ENCODE measurements around the gene TARS2.

The TARS2 gene

GRCh38 chr1:150466964-150467363 lies 20.3 kb upstream of the TARS2 start:
- no peak for TF ChIP-seq EGR1 (IDR thresholded peaks at IDR 0.05)
- no peak for TF ChIP-seq TEAD4 (IDR thresholded peaks at IDR 0.05)

DNA sequence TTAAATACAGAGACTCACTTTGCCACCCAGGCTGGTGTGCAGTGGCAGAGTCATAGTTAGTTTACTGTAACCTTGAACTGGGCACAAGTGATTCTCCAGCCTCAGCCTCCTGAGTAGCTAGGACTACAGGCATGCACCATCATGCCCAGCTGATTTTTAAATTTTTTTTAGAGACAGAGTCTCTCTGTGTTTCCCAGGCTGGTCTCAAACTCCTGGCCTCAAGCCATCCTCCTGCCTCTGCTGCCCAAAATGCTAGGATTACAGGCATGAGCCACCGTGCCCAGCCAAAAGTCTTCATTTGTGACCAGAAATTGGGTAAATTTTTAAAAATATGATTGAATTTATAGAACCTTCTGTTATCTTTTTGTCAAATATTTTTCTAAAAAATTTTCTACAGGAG lies 17.9 kb upstream of the TARS2 start:
- TF ChIP-seq USF1 (IDR thresholded peaks at IDR 0.05) (no peak), NFIC (IDR thresholded peaks at IDR 0.05) (no peak), TEAD4 (IDR thresholded peaks at IDR 0.05) (no peak), CREB1 (IDR thresholded peaks at IDR 0.05; ENCODE audit: low read depth) (no peak), CEBPB (IDR thresholded peaks at IDR 0.05) (no peak), YY1 (IDR thresholded peaks at IDR 0.05; ENCODE audit: low read depth) (no peak), EGR1 (IDR thresholded peaks at IDR 0.05) (no peak), RAD21 (IDR thresholded peaks at IDR 0.05; ENCODE audit: low read depth) (no peak), FOXM1 (IDR thresholded peaks at IDR 0.05; ENCODE audit: borderline replicate concordance, low read depth) (no peak), ZBTB7A (IDR thresholded peaks at IDR 0.05; ENCODE audit: low read depth) (no peak), MAX (IDR thresholded peaks at IDR 0.05) (no peak), EP300 (IDR thresholded peaks at IDR 0.05; ENCODE audit: borderline replicate concordance) (no peak), TAF1 (IDR thresholded peaks at IDR 0.05; ENCODE audit: low read depth) (no peak), TCF12 (IDR thresholded peaks at IDR 0.05; ENCODE audit: low read depth) (no peak)
- TF ChIP-seq, protein P1, sequence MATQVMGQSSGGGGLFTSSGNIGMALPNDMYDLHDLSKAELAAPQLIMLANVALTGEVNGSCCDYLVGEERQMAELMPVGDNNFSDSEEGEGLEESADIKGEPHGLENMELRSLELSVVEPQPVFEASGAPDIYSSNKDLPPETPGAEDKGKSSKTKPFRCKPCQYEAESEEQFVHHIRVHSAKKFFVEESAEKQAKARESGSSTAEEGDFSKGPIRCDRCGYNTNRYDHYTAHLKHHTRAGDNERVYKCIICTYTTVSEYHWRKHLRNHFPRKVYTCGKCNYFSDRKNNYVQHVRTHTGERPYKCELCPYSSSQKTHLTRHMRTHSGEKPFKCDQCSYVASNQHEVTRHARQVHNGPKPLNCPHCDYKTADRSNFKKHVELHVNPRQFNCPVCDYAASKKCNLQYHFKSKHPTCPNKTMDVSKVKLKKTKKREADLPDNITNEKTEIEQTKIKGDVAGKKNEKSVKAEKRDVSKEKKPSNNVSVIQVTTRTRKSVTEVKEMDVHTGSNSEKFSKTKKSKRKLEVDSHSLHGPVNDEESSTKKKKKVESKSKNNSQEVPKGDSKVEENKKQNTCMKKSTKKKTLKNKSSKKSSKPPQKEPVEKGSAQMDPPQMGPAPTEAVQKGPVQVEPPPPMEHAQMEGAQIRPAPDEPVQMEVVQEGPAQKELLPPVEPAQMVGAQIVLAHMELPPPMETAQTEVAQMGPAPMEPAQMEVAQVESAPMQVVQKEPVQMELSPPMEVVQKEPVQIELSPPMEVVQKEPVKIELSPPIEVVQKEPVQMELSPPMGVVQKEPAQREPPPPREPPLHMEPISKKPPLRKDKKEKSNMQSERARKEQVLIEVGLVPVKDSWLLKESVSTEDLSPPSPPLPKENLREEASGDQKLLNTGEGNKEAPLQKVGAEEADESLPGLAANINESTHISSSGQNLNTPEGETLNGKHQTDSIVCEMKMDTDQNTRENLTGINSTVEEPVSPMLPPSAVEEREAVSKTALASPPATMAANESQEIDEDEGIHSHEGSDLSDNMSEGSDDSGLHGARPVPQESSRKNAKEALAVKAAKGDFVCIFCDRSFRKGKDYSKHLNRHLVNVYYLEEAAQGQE (IDR thresholded peaks at IDR 0.05; ENCODE audit: low read depth), result no peak

DNA sequence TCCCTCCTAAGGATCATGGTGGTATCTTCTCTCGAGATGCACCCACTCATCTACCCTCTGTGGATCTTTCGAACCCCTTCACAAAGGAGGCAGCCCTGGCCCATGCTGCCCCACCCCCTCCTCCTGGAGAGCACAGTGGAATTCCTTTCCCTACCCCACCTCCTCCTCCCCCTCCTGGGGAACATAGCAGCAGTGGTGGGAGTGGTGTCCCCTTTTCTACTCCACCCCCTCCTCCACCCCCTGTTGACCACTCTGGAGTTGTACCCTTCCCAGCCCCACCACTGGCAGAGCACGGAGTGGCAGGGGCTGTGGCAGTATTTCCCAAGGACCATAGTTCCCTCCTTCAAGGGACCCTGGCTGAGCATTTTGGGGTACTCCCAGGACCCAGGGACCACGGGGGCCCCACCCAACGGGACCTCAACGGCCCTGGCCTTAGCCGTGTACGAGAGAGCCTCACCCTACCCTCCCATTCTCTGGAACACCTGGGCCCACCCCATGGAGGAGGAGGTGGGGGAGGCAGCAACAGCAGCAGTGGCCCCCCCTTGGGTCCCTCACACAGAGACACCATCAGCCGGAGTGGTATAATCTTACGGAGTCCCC lies 14.5 kb upstream of the TARS2 start:
- no peak for TF ChIP-seq ZBTB7A (IDR thresholded peaks at IDR 0.05; ENCODE audit: low read depth)
- TF ChIP-seq, protein P1 (IDR thresholded peaks at IDR 0.05; ENCODE audit: low read depth), result no peak
- no peak for TF ChIP-seq NFIC (IDR thresholded peaks at IDR 0.05)
- TF ChIP-seq TAF1 (IDR thresholded peaks at IDR 0.05; ENCODE audit: low read depth), result no peak
- TF ChIP-seq MAX (IDR thresholded peaks at IDR 0.05), result no peak
- no peak for TF ChIP-seq CEBPB (IDR thresholded peaks at IDR 0.05)
- TF ChIP-seq CREB1 (IDR thresholded peaks at IDR 0.05; ENCODE audit: low read depth), result no peak
- TF ChIP-seq EP300 (IDR thresholded peaks at IDR 0.05; ENCODE audit: borderline replicate concordance), result no peak
- TF ChIP-seq USF1 (IDR thresholded peaks at IDR 0.05), result no peak
- TF ChIP-seq EGR1 (IDR thresholded peaks at IDR 0.05), result no peak
- TF ChIP-seq TEAD4 (IDR thresholded peaks at IDR 0.05), result no peak
- TF ChIP-seq YY1 (IDR thresholded peaks at IDR 0.05; ENCODE audit: low read depth), result no peak
- TF ChIP-seq FOXM1 (IDR thresholded peaks at IDR 0.05; ENCODE audit: borderline replicate concordance, low read depth), result no peak
- no peak for TF ChIP-seq TCF12 (IDR thresholded peaks at IDR 0.05; ENCODE audit: low read depth)
- no peak for TF ChIP-seq RAD21 (IDR thresholded peaks at IDR 0.05; ENCODE audit: low read depth)

GRCh38 chr1:150473659-150474058 lies 13.6 kb upstream of the TARS2 start:
- TF ChIP-seq TAF1 (IDR thresholded peaks at IDR 0.05; ENCODE audit: low read depth), result no peak
- no peak for TF ChIP-seq YY1 (IDR thresholded peaks at IDR 0.05; ENCODE audit: low read depth)
- TF ChIP-seq USF1 (IDR thresholded peaks at IDR 0.05), result no peak
- TF ChIP-seq EP300 (IDR thresholded peaks at IDR 0.05; ENCODE audit: borderline replicate concordance), result no peak
- TF ChIP-seq EGR1 (IDR thresholded peaks at IDR 0.05), result no peak
- TF ChIP-seq TEAD4 (IDR thresholded peaks at IDR 0.05), result no peak
- no peak for TF ChIP-seq MAX (IDR thresholded peaks at IDR 0.05)
- TF ChIP-seq RAD21 (IDR thresholded peaks at IDR 0.05; ENCODE audit: low read depth), result no peak
- no peak for TF ChIP-seq CREB1 (IDR thresholded peaks at IDR 0.05; ENCODE audit: low read depth)
- no peak for TF ChIP-seq CEBPB (IDR thresholded peaks at IDR 0.05)

DNA sequence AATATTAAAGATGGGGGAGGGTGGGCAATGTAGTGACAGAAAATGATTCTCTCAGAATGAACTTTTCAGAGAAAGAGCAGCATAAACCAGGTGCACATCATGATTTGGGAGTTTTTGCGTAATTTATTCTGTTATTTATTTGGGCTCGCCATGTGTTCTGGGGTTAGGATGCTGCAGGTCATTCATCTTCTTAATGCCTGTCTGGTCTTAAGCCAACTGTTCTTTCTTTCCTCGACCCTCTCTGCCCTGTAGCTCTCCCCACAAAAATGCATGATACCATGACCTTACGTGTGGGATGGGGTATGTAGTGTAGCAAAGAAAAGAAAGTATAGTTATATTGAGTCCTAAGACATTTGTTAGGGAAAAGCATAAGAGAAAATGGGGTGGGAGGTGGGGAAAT lies 12.3 kb upstream of the TARS2 start:
- no peak for TF ChIP-seq EGR1 (IDR thresholded peaks at IDR 0.05)
- TF ChIP-seq YY1 (IDR thresholded peaks at IDR 0.05; ENCODE audit: low read depth), result no peak
- TF ChIP-seq FOXM1 (IDR thresholded peaks at IDR 0.05; ENCODE audit: borderline replicate concordance, low read depth), result no peak
- TF ChIP-seq TAF1 (IDR thresholded peaks at IDR 0.05; ENCODE audit: low read depth), result no peak
- no peak for TF ChIP-seq ZBTB7A (IDR thresholded peaks at IDR 0.05; ENCODE audit: low read depth)
- TF ChIP-seq, protein P1 (IDR thresholded peaks at IDR 0.05; ENCODE audit: low read depth), result no peak
- no peak for TF ChIP-seq NFIC (IDR thresholded peaks at IDR 0.05)
- no peak for TF ChIP-seq TCF12 (IDR thresholded peaks at IDR 0.05; ENCODE audit: low read depth)
- no peak for TF ChIP-seq USF1 (IDR thresholded peaks at IDR 0.05)
- no peak for TF ChIP-seq CREB1 (IDR thresholded peaks at IDR 0.05; ENCODE audit: low read depth)
- TF ChIP-seq RAD21 (IDR thresholded peaks at IDR 0.05; ENCODE audit: low read depth), result no peak
- TF ChIP-seq CEBPB (IDR thresholded peaks at IDR 0.05), result no peak
- no peak for TF ChIP-seq TEAD4 (IDR thresholded peaks at IDR 0.05)
- no peak for TF ChIP-seq EP300 (IDR thresholded peaks at IDR 0.05; ENCODE audit: borderline replicate concordance)
- TF ChIP-seq MAX (IDR thresholded peaks at IDR 0.05), result no peak
